CD4-positive, CD25-positive, alpha-beta regulatory T cell (primary cell): Measurements from ENCODE around the gene ST3GAL3. TPM values are rescaled to one million over a fixed set of nuclear protein-coding genes. Genes with fewer than 3 reads are reported as not detected.

Experiments used
- ATAC-seq, 2 donors: fragments of 150-1000 bp; cut with Tn5 transposase; one replicate each; pipeline ENCODE4 v1.10.0; 2021; ENCODE audit warnings: low read depth in 2 of 2, moderate number of reproducible peaks in 2 of 2, moderate library complexity in 1 of 2
- DNase-seq, 3 donors: peaks; one replicate each; pipeline versions ENCODE4 v3.0.0 to v3.0.0-alpha.2; 2012 to 2022; ENCODE audit warnings: mixed read lengths in 1 of 3
- H3K27ac ChIP-seq: one replicate; pipeline ENCODE4 v1.7.0; 2013; ENCODE audit warnings: mild to moderate bottlenecking, low read length; ENCODE audit not compliant: insufficient read depth, poor library complexity, severe bottlenecking
- H3K27me3 ChIP-seq: one replicate; pipeline ENCODE4 v1.7.0; 2013; ENCODE audit warnings: low read length; ENCODE audit not compliant: control insufficient read depth, insufficient read depth
- H3K36me3 ChIP-seq: one replicate; pipeline ENCODE4 v1.7.0; 2013; ENCODE audit warnings: mild to moderate bottlenecking, low read length, moderate library complexity; ENCODE audit not compliant: control insufficient read depth, insufficient read depth
- H3K4me1 ChIP-seq: 2 replicates; pipeline ENCODE4 v1.7.0; 2013; ENCODE audit warnings: mild to moderate bottlenecking, low read length; ENCODE audit not compliant: insufficient read depth, control insufficient read depth, poor library complexity, severe bottlenecking
- H3K4me3 ChIP-seq: one replicate; pipeline ENCODE4 v1.7.0; 2013; ENCODE audit warnings: low read depth, mild to moderate bottlenecking, low read length, moderate library complexity
- H3K9me3 ChIP-seq, 2 experiments: 1 replicate in 1 of 2; 2 replicates in 1 of 2; pipeline ENCODE4 v1.7.0; 2013; ENCODE audit warnings: low read length in 2 of 2, mild to moderate bottlenecking in 1 of 2, moderate library complexity in 1 of 2; ENCODE audit not compliant: control insufficient read depth in 2 of 2
- H3K27ac Mint-ChIP-seq, 3 donors: one replicate each; pipeline ENCODE4 v1.8.0; 2020 to 2022; ENCODE audit warnings: mild to moderate bottlenecking in 3 of 3, mixed read lengths in 3 of 3, moderate library complexity in 2 of 3
- H3K27me3 Mint-ChIP-seq: one replicate; pipeline ENCODE4 v1.8.0; 2022; ENCODE audit warnings: mild to moderate bottlenecking, mixed read lengths
- H3K36me3 Mint-ChIP-seq: one replicate; pipeline ENCODE4 v1.8.0; 2020; ENCODE audit warnings: mixed read lengths
- H3K4me1 Mint-ChIP-seq, 4 donors: one replicate each; pipeline ENCODE4 v1.8.0; 2020 to 2022; ENCODE audit warnings: mixed read lengths in 4 of 4, mild to moderate bottlenecking in 1 of 4
- H3K4me3 Mint-ChIP-seq, 4 donors: one replicate each; pipeline ENCODE4 v1.8.0; 2020 to 2022; ENCODE audit warnings: mild to moderate bottlenecking in 4 of 4, mixed read lengths in 4 of 4, moderate library complexity in 3 of 4
- H3K9me3 Mint-ChIP-seq, 7 donors: one replicate each; pipeline ENCODE4 v1.8.0; 2020 to 2022; ENCODE audit warnings: mixed read lengths in 7 of 7, mild to moderate bottlenecking in 3 of 7, moderate library complexity in 2 of 7
- polyA plus RNA-seq, 4 donors: library from polyadenylated mRNA; unstranded; fragments of 300-500 nt; fragmentation: Illumina TruSeq; gene quantifications; one replicate each; pipeline ENCODE4 v1.2.3, GENCODE V29; 2021
- total RNA-seq: library from RNA; stranded (reverse); gene quantifications from one replicate; pipeline ENCODE4 v1.2.3, GENCODE V29; 2022

The ST3GAL3 gene
- total and polyA plus RNA-seq, 5 donors from 2014 or later: 5.7 to 25.0 (median 8.5) TPM

GRCh38 chr1:43688109-43688387 is 19.3 kb upstream of the ST3GAL3 start:
- Mint-ChIP-seq H3K4me1 (peaks cover 0 to 2% (median 0%) of the 10 kb centered on the region in 4 donors), H3K9me3 (no peaks in the 10 kb centered on the region), H3K36me3 (peaks cover 67% of the 10 kb centered on the region), H3K27me3 (no peaks in the 10 kb centered on the region), H3K4me3 (no peak overlapping the region), H3K27ac (peak overlapping the region in 1 of 3 donors; percentile 73)
- Histone ChIP-seq H3K27ac (no peak overlapping the region), H3K4me1 (no peaks in the 10 kb centered on the region), H3K4me3 (no peak overlapping the region), H3K9me3 (no peaks in the 10 kb centered on the region), H3K27me3 (no peaks in the 10 kb centered on the region), H3K36me3 (peaks cover 96% of the 10 kb centered on the region)
- no peak for ATAC-seq
- DNase-seq: no peak

GRCh38 chr1:43688594-43689000 is 18.7 kb upstream of the ST3GAL3 start:
- Mint-ChIP-seq H3K27me3 (no peaks in the 10 kb centered on the region), H3K9me3 (no peaks in the 10 kb centered on the region), H3K4me1 (peaks cover 0 to 2% (median 0%) of the 10 kb centered on the region in 4 donors), H3K4me3 (no peak overlapping the region), H3K27ac (peak overlapping the region in 1 of 3 donors; percentile 73), H3K36me3 (peaks cover 70% of the 10 kb centered on the region)
- no peaks in the 10 kb centered on the region for H3K27me3 ChIP-seq
- peaks cover 96% of the 10 kb centered on the region for H3K36me3 ChIP-seq
- no peaks in the 10 kb centered on the region for H3K4me1 ChIP-seq
- H3K27ac ChIP-seq: no peak overlapping the region
- DNase-seq (no peak), ATAC-seq (no peak)
- no peak overlapping the region for H3K4me3 ChIP-seq
- H3K9me3 ChIP-seq: no peaks in the 10 kb centered on the region

- Histone ChIP-seq H3K27me3 (no peaks in the 10 kb centered on the region), H3K4me1 (no peaks in the 10 kb centered on the region), H3K9me3 (no peaks in the 10 kb centered on the region), H3K4me3 (no peak overlapping the region), H3K36me3 (peaks cover 97% of the 10 kb centered on the region), H3K27ac (no peak overlapping the region)
- Mint-ChIP-seq H3K4me1 (peaks cover 0 to 2% (median 0%) of the 10 kb centered on the region in 4 donors), H3K36me3 (peaks cover 63% of the 10 kb centered on the region), H3K4me3 (no peak overlapping the region), H3K27me3 (no peaks in the 10 kb centered on the region), H3K9me3 (no peaks in the 10 kb centered on the region), H3K27ac (peak overlapping the region in 1 of 3 donors; percentile 31)
- DNase-seq (no peak), ATAC-seq (no peak)
Measured at GRCh38 chr1:43689289-43689688, 18.0 kb upstream of the ST3GAL3 start.

- no peaks in the 10 kb centered on the region for H3K27me3 ChIP-seq
- Mint-ChIP-seq H3K36me3 (peaks cover 46% of the 10 kb centered on the region), H3K4me3 (no peak overlapping the region), H3K9me3 (no peaks in the 10 kb centered on the region), H3K4me1 (peaks cover 0 to 2% (median 0%) of the 10 kb centered on the region in 4 donors), H3K27ac (no peak overlapping the region), H3K27me3 (no peaks in the 10 kb centered on the region)
- H3K4me1 ChIP-seq: no peaks in the 10 kb centered on the region
- no peaks in the 10 kb centered on the region for H3K9me3 ChIP-seq
- ATAC-seq: no peak
- no peak overlapping the region for H3K4me3 ChIP-seq
- no peak overlapping the region for H3K27ac ChIP-seq
- peaks cover 99% of the 10 kb centered on the region for H3K36me3 ChIP-seq
- no peak for DNase-seq
Measured at GRCh38 chr1:43691871-43692815, 15.2 kb upstream of the ST3GAL3 start.

- Histone ChIP-seq H3K9me3 (no peaks in the 10 kb centered on the region), H3K27me3 (no peaks in the 10 kb centered on the region), H3K4me3 (no peak overlapping the region), H3K36me3 (peaks cover 99% of the 10 kb centered on the region), H3K4me1 (no peaks in the 10 kb centered on the region), H3K27ac (no peak overlapping the region)
- Mint-ChIP-seq H3K27me3 (no peaks in the 10 kb centered on the region), H3K9me3 (no peaks in the 10 kb centered on the region), H3K4me1 (peaks cover 0 to 3% (median 0%) of the 10 kb centered on the region in 4 donors), H3K27ac (peak overlapping the region in 1 of 3 donors; percentile 47), H3K4me3 (no peak overlapping the region), H3K36me3 (peaks cover 38% of the 10 kb centered on the region)
- no peak for DNase-seq
- no peak for ATAC-seq
Measured at GRCh38 chr1:43693371-43693770, 14.0 kb upstream of the ST3GAL3 start.

- Histone ChIP-seq H3K4me1 (no peaks in the 10 kb centered on the region), H3K27me3 (no peaks in the 10 kb centered on the region), H3K9me3 (no peaks in the 10 kb centered on the region), H3K36me3 (peaks cover 94% of the 10 kb centered on the region), H3K27ac (no peak overlapping the region), H3K4me3 (no peak overlapping the region)
- Mint-ChIP-seq H3K27ac (no peak overlapping the region), H3K4me3 (no peak overlapping the region), H3K4me1 (peaks cover 0 to 1% (median 0%) of the 10 kb centered on the region in 4 donors), H3K36me3 (peaks cover 23% of the 10 kb centered on the region), H3K27me3 (no peaks in the 10 kb centered on the region), H3K9me3 (no peaks in the 10 kb centered on the region)
- no peak for ATAC-seq
- DNase-seq: no peak
Measured at GRCh38 chr1:43699281-43699680, 8.1 kb upstream of the ST3GAL3 start.

GRCh38 chr1:43703836-43704235 is 3.5 kb upstream of the ST3GAL3 start:
- no peaks in the 10 kb centered on the region for H3K9me3 ChIP-seq
- H3K27ac Mint-ChIP-seq: no peak overlapping the region
- H3K4me3 Mint-ChIP-seq: peak overlapping the region in 2 of 4 donors; percentile 59 to 74
- H3K27ac ChIP-seq: no peak overlapping the region
- H3K4me3 ChIP-seq: no peak overlapping the region
- H3K27me3 ChIP-seq: no peaks in the 10 kb centered on the region
- DNase-seq (no peak), ATAC-seq (no peak)
- peaks cover 63% of the 10 kb centered on the region for H3K36me3 ChIP-seq
- peaks cover 23% of the 10 kb centered on the region for H3K36me3 Mint-ChIP-seq
- H3K9me3 Mint-ChIP-seq: no peaks in the 10 kb centered on the region
- peaks cover 0 to 30% (median 19%) of the 10 kb centered on the region in 4 donors for H3K4me1 Mint-ChIP-seq
- no peaks in the 10 kb centered on the region for H3K27me3 Mint-ChIP-seq
- H3K4me1 ChIP-seq: peaks cover 17% of the 10 kb centered on the region

GRCh38 chr1:43704838-43705237 is 2.5 kb upstream of the ST3GAL3 start:
- H3K9me3 Mint-ChIP-seq: no peaks in the 10 kb centered on the region
- Histone ChIP-seq H3K4me1 (peaks cover 17% of the 10 kb centered on the region), H3K4me3 (no peak overlapping the region), H3K27ac (no peak overlapping the region), H3K36me3 (peaks cover 56% of the 10 kb centered on the region), H3K9me3 (no peaks in the 10 kb centered on the region), H3K27me3 (no peaks in the 10 kb centered on the region)
- H3K27ac Mint-ChIP-seq: peak overlapping the region in 1 of 3 donors; percentile 62
- no peak for ATAC-seq
- H3K4me3 Mint-ChIP-seq: peak overlapping the region; percentile 58 to 90 (median 68)
- no peak for DNase-seq
- peaks cover 21% of the 10 kb centered on the region for H3K36me3 Mint-ChIP-seq
- H3K4me1 Mint-ChIP-seq: peaks cover 0 to 34% (median 22%) of the 10 kb centered on the region in 4 donors
- H3K27me3 Mint-ChIP-seq: no peaks in the 10 kb centered on the region
